Neural cell (in vitro differentiated cells): Measurements from ENCODE around the gene CRACDL. TPM values are rescaled to one million over a fixed set of nuclear protein-coding genes. Genes with fewer than 3 reads are reported as not detected.

Experiments used
- H2AFZ ChIP-seq: fragments of 200-600, 300-800 bp; sonication (generic), shearing (Covaris generic); 2 replicates; pipeline ENCODE4 v1.6.0; 2014; ENCODE audit warnings: low read depth, mild to moderate bottlenecking, antibody characterized with exemption, low read length, moderate library complexity
- H3F3A ChIP-seq: fragments of 200-600 bp; shearing (Covaris generic); 2 replicates; pipeline ENCODE4 v1.6.1; 2016; ENCODE audit warnings: mild to moderate bottlenecking, moderate library complexity, mixed read lengths, antibody characterized with exemption, low read length; ENCODE audit not compliant: insufficient read depth, poor library complexity, severe bottlenecking
- H3K27ac ChIP-seq: fragments of 200-600, 300-800 bp; sonication (generic), shearing (Covaris generic); 2 replicates; pipeline ENCODE4 v1.5.1; 2014; ENCODE audit warnings: mild to moderate bottlenecking, low read length, moderate library complexity
- H3K27me3 ChIP-seq: fragments of 300-800, 200-600 bp; sonication (generic), shearing (Covaris generic); 2 replicates; pipeline ENCODE4 v1.6.0; 2014; ENCODE audit warnings: mild to moderate bottlenecking, low read depth, low read length, moderate library complexity; ENCODE audit not compliant: insufficient read depth
- H3K36me3 ChIP-seq: fragments of 300-800, 200-600 bp; sonication (generic), shearing (Covaris generic); 2 replicates; pipeline ENCODE4 v1.5.1; 2014; ENCODE audit warnings: mild to moderate bottlenecking, antibody characterized with exemption, low read length, moderate library complexity; ENCODE audit not compliant: insufficient read depth
- H3K4me2 ChIP-seq: fragments of 300-800, 200-600 bp; sonication (generic), shearing (Covaris generic); 2 replicates; pipeline ENCODE4 v1.6.0; 2014; ENCODE audit warnings: mild to moderate bottlenecking, low read length
- H3K4me3 ChIP-seq: fragments of 300-800, 200-600 bp; sonication (generic), shearing (Covaris generic); 2 replicates; pipeline ENCODE4 v1.5.1; 2014; ENCODE audit warnings: mild to moderate bottlenecking, low read length, moderate library complexity
- H3K79me2 ChIP-seq: fragments of 200-600 bp; shearing (Covaris generic); replicated peaks from 2 replicates; pipeline ENCODE4 v1.6.0; 2014; ENCODE audit warnings: mild to moderate bottlenecking, low read length, moderate library complexity; ENCODE audit not compliant: insufficient read depth
- H3K9ac ChIP-seq: fragments of 300-800, 200-600 bp; sonication (generic), shearing (Covaris generic); 2 replicates; pipeline ENCODE4 v1.6.1; 2016; ENCODE audit warnings: mild to moderate bottlenecking, low read length, mixed read lengths
- H3K9me2 ChIP-seq: fragments of 200-600 bp; shearing (Covaris generic); 2 replicates; pipeline ENCODE4 v1.6.1; 2016; ENCODE audit warnings: mild to moderate bottlenecking, low read length, mixed read lengths; ENCODE audit not compliant: insufficient read depth
- H3K9me3 ChIP-seq: fragments of 200-600, 300-800 bp; sonication (generic), shearing (Covaris generic); 2 replicates; pipeline ENCODE4 v1.6.1; 2016; ENCODE audit warnings: mild to moderate bottlenecking, mixed run types, low read length, moderate library complexity, mixed read lengths
- H4K20me1 ChIP-seq: fragments of 200-600 bp; shearing (Covaris generic); 2 replicates; pipeline ENCODE4 v1.6.1; 2016; ENCODE audit warnings: mild to moderate bottlenecking, mixed run types; ENCODE audit not compliant: insufficient read depth
- EP300 ChIP-seq: fragments of 450-650 bp; conservative IDR thresholded peaks from 2 replicates; pipeline ENCODE4 v1.6.1; 2014; ENCODE audit warnings: antibody characterized with exemption, mild to moderate bottlenecking, moderate library complexity; ENCODE audit not compliant: poor library complexity, severe bottlenecking
- EZH2 ChIP-seq: fragments of 200-600, 300-800 bp; shearing (Covaris generic), sonication (generic); IDR thresholded peaks from 2 replicates; pipeline ENCODE4 v1.6.1; 2014; ENCODE audit warnings: antibody characterized with exemption, low read length, borderline replicate concordance, mild to moderate bottlenecking; ENCODE audit not compliant: insufficient read depth, poor library complexity, severe bottlenecking
- MXI1 ChIP-seq: fragments of 450-650 bp; conservative IDR thresholded peaks from 2 replicates; pipeline ENCODE4 v1.6.1; 2014; ENCODE audit warnings: antibody characterized with exemption, mild to moderate bottlenecking; ENCODE audit not compliant: poor library complexity, severe bottlenecking
- POLR2AphosphoS5 ChIP-seq: IDR thresholded peaks from 2 replicates; pipeline ENCODE4 v1.6.1; 2012
- RAD21 ChIP-seq: fragments of 450-650 bp; conservative IDR thresholded peaks from 2 replicates; pipeline ENCODE4 v1.6.1; 2014; ENCODE audit warnings: antibody characterized with exemption, mild to moderate bottlenecking, moderate library complexity
- REST ChIP-seq: IDR thresholded peaks from 2 replicates; pipeline ENCODE4 v1.6.1; 2012; ENCODE audit warnings: borderline replicate concordance
- SMC3 ChIP-seq: fragments of 450-650 bp; conservative IDR thresholded peaks from 2 replicates; pipeline ENCODE4 v1.6.1; 2014; ENCODE audit warnings: antibody characterized with exemption, mild to moderate bottlenecking, moderate library complexity; ENCODE audit not compliant: poor library complexity
- TAF1 ChIP-seq: IDR thresholded peaks from 2 replicates; pipeline ENCODE4 v1.6.1; 2012; ENCODE audit warnings: low read depth
- polyA plus RNA-seq: library from polyadenylated mRNA; depleted of rRNA; stranded (reverse); fragments of >200 nt; gene quantifications from 2 replicates; pipeline ENCODE4 v1.2.3, GENCODE V29; 2014
- TF ChIP-seq, protein P1 (sequence below): fragments of 450-650 bp; IDR thresholded peaks from 2 replicates; pipeline ENCODE4 v1.5.1; 2014; ENCODE audit warnings: antibody characterized with exemption, mild to moderate bottlenecking, moderate library complexity; ENCODE audit not compliant: poor library complexity, severe bottlenecking

CRACDL gene
- polyA plus RNA-seq, 1 donor from 2014 or later: 0.85 TPM

DNA sequence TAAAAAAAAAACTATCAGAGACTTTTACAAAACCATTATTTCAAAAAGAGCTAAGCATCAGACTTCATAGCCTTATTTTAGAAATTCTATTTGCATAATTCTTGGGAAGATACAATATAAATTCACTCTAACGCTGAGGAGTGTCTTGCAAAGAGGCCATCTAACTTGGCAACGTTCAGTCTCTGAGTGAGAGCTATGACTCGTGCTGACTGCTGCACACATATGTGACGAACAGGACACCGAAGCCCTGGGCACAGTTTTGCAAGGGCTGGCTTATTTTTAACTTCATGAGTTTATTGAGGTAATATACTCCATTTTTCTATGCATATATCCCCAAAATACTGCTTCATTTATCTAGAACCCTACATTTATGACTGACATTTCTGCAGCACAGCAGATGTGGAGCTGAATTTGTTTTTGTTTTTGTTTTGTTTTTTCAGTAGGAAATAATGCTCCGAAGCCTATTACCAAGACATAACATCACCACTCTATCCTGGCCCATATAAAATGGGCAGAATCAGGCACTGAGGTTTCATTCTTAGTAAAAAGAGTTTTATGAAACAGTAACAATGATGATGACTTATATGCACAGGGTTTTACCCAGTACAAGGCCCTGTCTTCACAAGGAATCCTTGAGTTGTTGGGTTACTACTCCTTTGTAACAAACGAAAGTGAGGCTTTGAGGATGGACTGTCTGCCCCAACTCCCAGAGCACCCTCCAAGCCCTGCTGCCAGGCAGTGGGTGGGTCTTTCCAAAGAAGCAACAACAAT is 68.3 kb downstream of the CRACDL start:
- Histone ChIP-seq H3K4me2 (no peak overlapping the region), H3K9me3 (no peaks in the 10 kb centered on the region), H3F3A (no peaks in the 10 kb centered on the region), H3K79me2 (no peaks in the 10 kb centered on the region), H3K27me3 (no peaks in the 10 kb centered on the region), H4K20me1 (no peaks in the 10 kb centered on the region), H3K27ac (no peak overlapping the region), H3K9me2 (no peaks in the 10 kb centered on the region), H3K36me3 (no peaks in the 10 kb centered on the region), H2AFZ (no peak overlapping the region), H3K4me3 (no peak overlapping the region), H3K9ac (no peak overlapping the region)
- TF ChIP-seq REST: no peak
- TF ChIP-seq EP300: no peak
- no peak for TF ChIP-seq RAD21
- TF ChIP-seq POLR2AphosphoS5: no peak
- no peak for TF ChIP-seq EZH2
- no peak for TF ChIP-seq TAF1
- TF ChIP-seq SMC3: no peak
- TF ChIP-seq MXI1: no peak
- TF ChIP-seq, protein P1, sequence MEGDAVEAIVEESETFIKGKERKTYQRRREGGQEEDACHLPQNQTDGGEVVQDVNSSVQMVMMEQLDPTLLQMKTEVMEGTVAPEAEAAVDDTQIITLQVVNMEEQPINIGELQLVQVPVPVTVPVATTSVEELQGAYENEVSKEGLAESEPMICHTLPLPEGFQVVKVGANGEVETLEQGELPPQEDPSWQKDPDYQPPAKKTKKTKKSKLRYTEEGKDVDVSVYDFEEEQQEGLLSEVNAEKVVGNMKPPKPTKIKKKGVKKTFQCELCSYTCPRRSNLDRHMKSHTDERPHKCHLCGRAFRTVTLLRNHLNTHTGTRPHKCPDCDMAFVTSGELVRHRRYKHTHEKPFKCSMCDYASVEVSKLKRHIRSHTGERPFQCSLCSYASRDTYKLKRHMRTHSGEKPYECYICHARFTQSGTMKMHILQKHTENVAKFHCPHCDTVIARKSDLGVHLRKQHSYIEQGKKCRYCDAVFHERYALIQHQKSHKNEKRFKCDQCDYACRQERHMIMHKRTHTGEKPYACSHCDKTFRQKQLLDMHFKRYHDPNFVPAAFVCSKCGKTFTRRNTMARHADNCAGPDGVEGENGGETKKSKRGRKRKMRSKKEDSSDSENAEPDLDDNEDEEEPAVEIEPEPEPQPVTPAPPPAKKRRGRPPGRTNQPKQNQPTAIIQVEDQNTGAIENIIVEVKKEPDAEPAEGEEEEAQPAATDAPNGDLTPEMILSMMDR: no peak

DNA sequence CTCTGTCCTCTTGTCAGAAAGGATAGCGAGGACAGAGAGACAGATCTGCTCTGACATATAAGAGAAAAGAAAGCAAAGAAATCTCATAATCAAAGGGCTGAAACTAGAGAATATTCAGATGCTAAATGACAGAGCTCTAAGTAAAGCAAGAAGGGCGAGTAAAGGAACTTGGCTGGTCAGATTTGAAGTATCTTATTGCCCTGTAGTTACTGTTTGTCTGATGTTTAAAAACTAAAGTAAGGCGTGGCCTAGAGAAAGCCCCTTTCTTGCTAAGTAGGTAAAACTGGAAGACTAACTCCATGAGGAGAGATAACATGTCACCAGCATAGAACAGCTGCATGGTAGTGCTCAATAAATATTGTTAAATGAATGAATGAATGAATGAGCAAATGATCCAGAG is 70.0 kb downstream of the CRACDL start:
- no peaks in the 10 kb centered on the region for H3K36me3 ChIP-seq
- H3K4me2 ChIP-seq: no peak overlapping the region
- H3K9ac ChIP-seq: no peak overlapping the region
- H3K27ac ChIP-seq: no peak overlapping the region
- H3K9me3 ChIP-seq: peaks cover 3% of the 10 kb centered on the region
- H3K9me2 ChIP-seq: no peaks in the 10 kb centered on the region
- no peaks in the 10 kb centered on the region for H3K79me2 ChIP-seq
- no peak overlapping the region for H2AFZ ChIP-seq
- no peaks in the 10 kb centered on the region for H4K20me1 ChIP-seq
- H3K4me3 ChIP-seq: no peak overlapping the region
- TF ChIP-seq TAF1 (no peak), EZH2 (no peak), POLR2AphosphoS5 (no peak), EP300 (no peak), RAD21 (no peak), REST (no peak), MXI1 (no peak), SMC3 (no peak)
- TF ChIP-seq, protein P1: no peak
- no peaks in the 10 kb centered on the region for H3K27me3 ChIP-seq
- no peaks in the 10 kb centered on the region for H3F3A ChIP-seq
